MM.1S (cell line): ENCODE data around the gene EYA2.

Experiments
- EZH2 ChIP-seq: fragments of 300-600 bp; sonication (generic); optimal IDR thresholded peaks from 2 replicates; pipeline ENCODE3; 2017; ENCODE audit warnings: low read depth, mild to moderate bottlenecking, antibody characterized with exemption, low read length, mixed read lengths
- EZH2phosphoT487 ChIP-seq: fragments of 300-600 bp; sonication (generic); IDR thresholded peaks from 2 replicates; pipeline ENCODE4 v1.6.1; 2018; ENCODE audit warnings: antibody characterized with exemption, low read length
- TF ChIP-seq, protein P1 (sequence below): fragments of 300-600 bp; sonication (generic); IDR thresholded peaks from 2 replicates; pipeline ENCODE4 v1.5.1; 2016; ENCODE audit warnings: antibody characterized with exemption, low read length, mixed read lengths

DNA sequence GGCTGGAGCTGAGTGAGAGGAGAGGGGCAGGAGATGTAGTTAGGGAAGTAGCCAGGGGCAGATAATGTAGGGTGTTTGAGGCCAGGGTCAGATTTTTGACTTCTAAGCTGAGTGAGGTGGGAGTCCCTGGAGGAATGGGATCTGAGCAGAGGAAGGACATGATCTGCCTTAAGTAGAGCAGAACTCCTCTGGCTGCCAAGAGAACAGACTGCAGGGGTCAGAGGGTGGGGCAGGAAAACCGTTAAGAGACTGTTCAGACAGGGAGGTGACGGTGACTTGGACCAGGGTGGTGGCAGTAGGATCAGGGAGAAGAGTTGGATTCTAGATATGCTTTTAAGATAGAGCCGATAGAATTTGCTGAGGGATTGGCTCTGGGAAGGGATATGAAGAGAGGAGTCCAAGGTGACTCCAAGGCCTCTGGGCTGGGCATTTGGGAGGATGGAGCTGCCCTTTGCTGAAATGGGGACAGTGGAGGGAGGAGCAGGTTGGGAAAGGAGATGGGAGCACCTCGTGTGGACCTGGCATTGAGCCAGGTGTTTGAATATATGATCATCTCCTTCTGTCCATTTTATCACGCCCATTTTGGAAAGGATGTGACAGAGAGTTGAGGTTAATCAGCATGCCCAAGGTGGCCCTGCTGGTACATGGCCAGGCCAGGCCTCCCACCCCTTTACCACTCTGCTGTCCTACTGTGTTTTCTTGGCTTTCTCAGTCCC, 18.8 kb downstream of the EYA2 start:
- TF ChIP-seq, protein P1, sequence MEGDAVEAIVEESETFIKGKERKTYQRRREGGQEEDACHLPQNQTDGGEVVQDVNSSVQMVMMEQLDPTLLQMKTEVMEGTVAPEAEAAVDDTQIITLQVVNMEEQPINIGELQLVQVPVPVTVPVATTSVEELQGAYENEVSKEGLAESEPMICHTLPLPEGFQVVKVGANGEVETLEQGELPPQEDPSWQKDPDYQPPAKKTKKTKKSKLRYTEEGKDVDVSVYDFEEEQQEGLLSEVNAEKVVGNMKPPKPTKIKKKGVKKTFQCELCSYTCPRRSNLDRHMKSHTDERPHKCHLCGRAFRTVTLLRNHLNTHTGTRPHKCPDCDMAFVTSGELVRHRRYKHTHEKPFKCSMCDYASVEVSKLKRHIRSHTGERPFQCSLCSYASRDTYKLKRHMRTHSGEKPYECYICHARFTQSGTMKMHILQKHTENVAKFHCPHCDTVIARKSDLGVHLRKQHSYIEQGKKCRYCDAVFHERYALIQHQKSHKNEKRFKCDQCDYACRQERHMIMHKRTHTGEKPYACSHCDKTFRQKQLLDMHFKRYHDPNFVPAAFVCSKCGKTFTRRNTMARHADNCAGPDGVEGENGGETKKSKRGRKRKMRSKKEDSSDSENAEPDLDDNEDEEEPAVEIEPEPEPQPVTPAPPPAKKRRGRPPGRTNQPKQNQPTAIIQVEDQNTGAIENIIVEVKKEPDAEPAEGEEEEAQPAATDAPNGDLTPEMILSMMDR: no peak
- TF ChIP-seq EZH2 (no peak), EZH2phosphoT487 (no peak)
